Measurements from ENCODE around the gene STK38L.

STK38L gene

GRCh38 chr12:27359578-27360340, 115.7 kb downstream of the STK38L start:
- H3K27ac ChIP-seq (ENCODE audit: low read length) = no peak overlapping the region
- no peaks in the 10 kb centered on the region for H3K27me3 ChIP-seq (ENCODE audit: low read depth, low read length)
- no peaks in the 10 kb centered on the region for H3K36me3 ChIP-seq (ENCODE audit: control insufficient read depth in 1 of 2, insufficient read depth in 2 of 2, low read length in 2 of 2)
- H3K4me3 ChIP-seq (ENCODE audit: low read depth in 1 of 2, low read length in 2 of 2) = no peak overlapping the region
- no peaks in the 10 kb centered on the region for H3K9me3 ChIP-seq (ENCODE audit: control insufficient read depth in 1 of 2, low read length in 2 of 2)
- H3K4me1 ChIP-seq (ENCODE audit: control insufficient read depth in 1 of 2, insufficient read depth in 2 of 2, low read length in 2 of 2) = no peaks in the 10 kb centered on the region

DNA sequence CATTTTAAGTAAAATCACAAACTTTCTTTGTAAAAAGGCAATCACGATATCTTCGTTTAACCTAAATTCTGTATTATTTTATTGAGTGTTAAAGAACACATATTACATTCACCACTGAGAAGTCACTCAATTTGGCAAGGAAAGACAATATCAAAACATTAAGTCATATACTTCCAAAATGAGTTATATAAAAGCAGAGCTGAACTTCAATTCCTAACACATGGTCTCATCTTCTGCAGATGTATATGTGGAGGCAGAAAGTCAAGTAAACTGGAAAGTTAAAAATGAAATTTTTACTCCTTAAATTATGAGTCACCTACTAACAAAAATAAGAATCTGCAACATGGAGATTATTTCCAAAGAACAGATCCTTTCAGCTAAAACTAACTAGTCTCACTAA, 117.3 kb downstream of the STK38L start:
- H3K36me3 ChIP-seq (ENCODE audit: control insufficient read depth in 1 of 2, insufficient read depth in 2 of 2, low read length in 2 of 2) = no peaks in the 10 kb centered on the region
- H3K4me1 ChIP-seq (ENCODE audit: control insufficient read depth in 1 of 2, insufficient read depth in 2 of 2, low read length in 2 of 2) = no peaks in the 10 kb centered on the region
- H3K27ac ChIP-seq (ENCODE audit: low read length) = no peak overlapping the region
- no peaks in the 10 kb centered on the region for H3K27me3 ChIP-seq (ENCODE audit: low read depth, low read length)
- H3K9me3 ChIP-seq (ENCODE audit: control insufficient read depth in 1 of 2, low read length in 2 of 2) = no peaks in the 10 kb centered on the region
- H3K4me3 ChIP-seq (ENCODE audit: low read depth in 1 of 2, low read length in 2 of 2) = no peak overlapping the region

DNA sequence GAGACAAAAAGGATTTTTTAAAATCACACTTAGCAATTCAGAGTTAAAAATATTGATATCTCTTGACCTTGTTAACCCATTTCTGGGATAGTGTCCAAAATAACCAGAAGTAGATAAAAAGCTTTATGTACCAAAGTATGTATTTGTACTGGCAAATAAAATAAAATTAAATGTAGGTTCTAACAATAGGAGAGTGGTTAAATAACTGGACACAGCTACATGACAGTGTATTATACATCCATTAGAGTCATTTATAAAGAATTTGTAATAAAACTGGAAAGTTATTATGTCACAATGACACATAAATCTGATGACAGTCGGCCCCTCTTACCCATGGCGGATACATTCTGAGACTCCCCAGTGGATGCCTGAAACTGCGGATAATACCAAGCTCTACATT, 122.5 kb downstream of the STK38L start:
- H3K4me1 ChIP-seq (ENCODE audit: control insufficient read depth in 1 of 2, insufficient read depth in 2 of 2, low read length in 2 of 2) = no peaks in the 10 kb centered on the region
- no peaks in the 10 kb centered on the region for H3K27me3 ChIP-seq (ENCODE audit: low read depth, low read length)
- no peaks in the 10 kb centered on the region for H3K36me3 ChIP-seq (ENCODE audit: control insufficient read depth in 1 of 2, insufficient read depth in 2 of 2, low read length in 2 of 2)
- no peak overlapping the region for H3K4me3 ChIP-seq (ENCODE audit: low read depth in 1 of 2, low read length in 2 of 2)
- no peak overlapping the region for H3K27ac ChIP-seq (ENCODE audit: low read length)
- no peaks in the 10 kb centered on the region for H3K9me3 ChIP-seq (ENCODE audit: control insufficient read depth in 1 of 2, low read length in 2 of 2)

GRCh38 chr12:27367078-27367477, 123.0 kb downstream of the STK38L start:
- Histone ChIP-seq H3K36me3 (ENCODE audit: control insufficient read depth in 1 of 2, insufficient read depth in 2 of 2, low read length in 2 of 2) (no peaks in the 10 kb centered on the region), H3K27ac (ENCODE audit: low read length) (no peak overlapping the region), H3K4me3 (ENCODE audit: low read depth in 1 of 2, low read length in 2 of 2) (no peak overlapping the region), H3K9me3 (ENCODE audit: control insufficient read depth in 1 of 2, low read length in 2 of 2) (no peaks in the 10 kb centered on the region), H3K27me3 (ENCODE audit: low read depth, low read length) (no peaks in the 10 kb centered on the region), H3K4me1 (ENCODE audit: control insufficient read depth in 1 of 2, insufficient read depth in 2 of 2, low read length in 2 of 2) (no peaks in the 10 kb centered on the region)
